ENCODE measurements around the gene RALA.
"Not testable (repeated sequence)": the region's sequence is repeated elsewhere in the genome, so short reads cannot be mapped to it uniquely, and the experiment has no call there.

The RALA gene

GRCh38 chr7:39688611-39689480 is 65.5 kb downstream of the RALA start:
- no peak for DNase-seq

- DNase-seq = no peak
Measured at GRCh38 chr7:39691821-39692220, 68.4 kb downstream of the RALA start.

- not testable (repeated sequence) for DNase-seq
Measured at GRCh38 chr7:39693086-39693485, 69.7 kb downstream of the RALA start.

- DNase-seq = no peak
Measured at GRCh38 chr7:39693812-39694211, 70.4 kb downstream of the RALA start.

GRCh38 chr7:39695852-39696586 is 72.6 kb downstream of the RALA start:
- no peak for DNase-seq

GRCh38 chr7:39696631-39697030 is 73.3 kb downstream of the RALA start:
- no peak for DNase-seq

- DNase-seq = no peak
Measured at GRCh38 chr7:39697483-39697882, 74.1 kb downstream of the RALA start.

- DNase-seq = no peak
Measured at GRCh38 chr7:39700165-39700564, 76.8 kb downstream of the RALA start.

- no peak for DNase-seq
Measured at GRCh38 chr7:39700932-39701331, 77.6 kb downstream of the RALA start.

- no peak for DNase-seq
Measured at GRCh38 chr7:39702133-39702532, 78.8 kb downstream of the RALA start.

GRCh38 chr7:39703144-39703543 is 79.8 kb downstream of the RALA start:
- no peak for DNase-seq

GRCh38 chr7:39709029-39709428 is 85.7 kb downstream of the RALA start:
- no peak for DNase-seq

GRCh38 chr7:39709768-39710311 is 86.5 kb downstream of the RALA start:
- no peak for DNase-seq

GRCh38 chr7:39712751-39713150 is 89.4 kb downstream of the RALA start:
- no peak for DNase-seq

- DNase-seq = no peak
Measured at GRCh38 chr7:39714447-39715091, 91.2 kb downstream of the RALA start.

- DNase-seq = no peak
Measured at GRCh38 chr7:39720586-39720985, 97.2 kb downstream of the RALA start.

GRCh38 chr7:39721345-39721744 is 98.0 kb downstream of the RALA start:
- DNase-seq = no peak

GRCh38 chr7:39721919-39722597 is 98.7 kb downstream of the RALA start:
- DNase-seq = no peak

- DNase-seq = no peak
Measured at GRCh38 chr7:39727231-39728012, 104.0 kb downstream of the RALA start.

- peak; percentile 95 for DNase-seq
Measured at GRCh38 chr7:39732837-39733804, 109.7 kb downstream of the RALA start.

Data from effector CD4-positive, alpha-beta T cell (primary cell).